HepG2 (cell line): ENCODE results near the gene CD3G. TPM values are rescaled to one million over a fixed set of nuclear protein-coding genes. Genes with fewer than 3 reads are reported as not detected.
"Not testable (repeated sequence)": the region's sequence is repeated elsewhere in the genome, so short reads cannot be mapped to it uniquely, and the experiment has no call there.

ENCODE experiments used
- ATAC-seq: fragments of 200-7000 bp; cut with Tn5 transposase; 3 replicates; pipeline ENCODE4 v1.9.1; 2020; ENCODE audit warnings: mild to moderate bottlenecking, moderate library complexity
- BruUV-seq: library from RNA; stranded (reverse); fragments of 400-500 nt; replicated peaks from 2 replicates; lab custom pipeline; 2021; lab: Mats Ljungman, UMichigan
- CTCF ChIA-PET: fragments of 300-600 bp; formaldehyde crosslinking; extraction: SDS; loops from one replicate; lab custom pipeline; 2021; ENCODE audit warnings: low total read pairs, inconsistent platforms, low intra/inter-chr PET ratio; lab: Yijun Ruan, JAX
- POLR2A ChIA-PET: fragments of 350-600 bp; sonication (Branson Sonifier 250); formaldehyde crosslinking; loops from one replicate; lab custom pipeline; 2020; ENCODE audit warnings: antibody characterized with exemption, inconsistent platforms; lab: Yijun Ruan, JAX
- DNase-seq: peaks from one replicate; pipeline ENCODE4 v3.0.0-alpha.2; 2015; ENCODE audit warnings: low spot score
- FAIRE-seq: peaks from 3 replicates; lab custom pipeline; 2011; peaks lifted over from hg19 to GRCh38; lab: Jason Lieb, UNC
- H2AFZ ChIP-seq: one replicate; pipeline ENCODE4 v1.6.1; 2011; ENCODE audit warnings: low read length, inconsistent platforms
- H3K27ac ChIP-seq: fragments of 300-600 bp; 3 replicates; pipeline ENCODE4 v1.8.0; 2011; ENCODE audit warnings: mixed run types, mild to moderate bottlenecking, mixed read lengths, low read length, inconsistent platforms; ENCODE audit not compliant: insufficient read depth; ENCODE audit errors: extremely low read length
- H3K27me3 ChIP-seq, 2 experiments: fragments of 200-600 bp in 1 of 2; 2 replicates in 1 of 2; 3 replicates in 1 of 2; pipeline versions ENCODE4 v1.6.0 to v1.8.0; 2011; ENCODE audit warnings: low read length in 2 of 2, mild to moderate bottlenecking in 2 of 2, moderate library complexity in 2 of 2, inconsistent platforms in 1 of 2; ENCODE audit not compliant: insufficient read depth in 2 of 2, control insufficient read depth in 1 of 2
- H3K36me3 ChIP-seq, 2 experiments: fragments of 200-600 bp in 1 of 2; replicated peaks in 1 of 2; 2 replicates in 1 of 2; 3 replicates in 1 of 2; pipeline versions ENCODE4 v1.5.1 to v1.8.0; 2011; ENCODE audit warnings: low read length in 2 of 2, inconsistent platforms in 1 of 2; ENCODE audit not compliant: insufficient read depth in 2 of 2, control insufficient read depth in 1 of 2
- H3K4me1 ChIP-seq: 2 replicates; pipeline ENCODE4 v1.5.1; 2012; ENCODE audit warnings: low read length, inconsistent platforms; ENCODE audit not compliant: insufficient read depth
- H3K4me2 ChIP-seq: 2 replicates; pipeline ENCODE4 v1.6.0; 2011; ENCODE audit warnings: low read depth, low read length, inconsistent platforms
- H3K4me3 ChIP-seq, 3 experiments: fragments of 200-600 bp in 1 of 3; sonication (generic), shearing (Covaris generic) in 1 of 3; replicated peaks in 1 of 3; 2 replicates each; pipeline ENCODE4 v1.5.1; 2011 to 2016; ENCODE audit warnings: low read length in 3 of 3, inconsistent platforms in 2 of 3, low read depth in 2 of 3, mild to moderate bottlenecking in 2 of 3, control low read depth in 1 of 3, mixed read lengths in 1 of 3; ENCODE audit not compliant: insufficient read depth in 1 of 3
- H3K79me2 ChIP-seq: one replicate; pipeline ENCODE4 v1.6.1; 2011; ENCODE audit warnings: low read length, inconsistent platforms; ENCODE audit not compliant: insufficient read depth
- H3K9ac ChIP-seq: 2 replicates; pipeline ENCODE4 v1.6.0; 2011; ENCODE audit warnings: mild to moderate bottlenecking, low read depth, low read length, inconsistent platforms; ENCODE audit not compliant: insufficient read depth
- H3K9me3 ChIP-seq: 2 replicates; pipeline ENCODE4 v1.5.1; 2012; ENCODE audit warnings: mild to moderate bottlenecking, low read length
- H4K20me1 ChIP-seq: 2 replicates; pipeline ENCODE4 v1.6.0; 2011; ENCODE audit warnings: inconsistent platforms, mild to moderate bottlenecking, low read length, moderate library complexity; ENCODE audit not compliant: insufficient read depth
- WGBS: methylation state at CpG from one replicate; pipeline ENCODE4 v1.1.6; 2017; ENCODE audit warnings: low lambda C conversion rate; 5-methylcytosine and 5-hydroxymethylcytosine counted together
- in situ Hi-C: cut with HindIII; loops from 2 replicates; pipeline ENCODE4 v1.10.0; 2017; ENCODE audit warnings: low pct_unique_long_range_greater_than_20kb; ENCODE audit not compliant: extremely low pct_ligation_motif_present
- intact Hi-C: fragments of 100-400 bp; cut with micrococcal nuclease; formaldehyde crosslinking; loops from one replicate; pipeline ENCODE4 v1.10.0; 2022; ENCODE audit not compliant: unreplicated experiment
- polyA plus RNA-seq, 8 experiments: library from polyadenylated mRNA; depleted of rRNA in 3 of 8; stranded (reverse) in 7 of 8; unstranded in 1 of 8; fragments of >200 nt; fragmentation: Illumina TruSeq in 4 of 8; extraction: Trizol in 4 of 8; gene quantifications; 2 replicates each; pipeline versions ENCODE4 v1.2.1 to v1.2.3, GENCODE V29; 2011 to 2016; ENCODE audit warnings: low read depth in 4 of 8, missing spikeins in 1 of 8, mixed read lengths in 1 of 8; ENCODE audit not compliant: insufficient read depth in 1 of 8
- small RNA-seq, 3 experiments: library from RNA; depleted of rRNA; stranded (forward); fragments of <200 nt; gene quantifications; one replicate each; pipeline ENCODE3, GENCODE V24; 2012; ENCODE audit warnings: low read depth in 2 of 3, low replicate concordance in 1 of 3; ENCODE audit not compliant: insufficient read length in 3 of 3, insufficient read depth in 2 of 3
- total RNA-seq, 5 experiments: library from RNA; depleted of rRNA; stranded (reverse); fragments of >200 nt; fragmentation: Illumina TruSeq; extraction: Trizol; gene quantifications; 2 replicates each; pipeline ENCODE4 v1.2.3, GENCODE V29; 2016; ENCODE audit warnings: low read depth in 1 of 5
- TF ChIP-seq, protein P1 (sequence below): sonication (generic); formaldehyde crosslinking; IDR thresholded peaks from 2 replicates; pipeline ENCODE4 v1.5.0; 2020; ENCODE audit warnings: mild to moderate bottlenecking, missing genetic modification reagents

Gene CD3G
- total and polyA plus RNA-seq, 2 of the 13 experiments (the other 11 are each of a cell fraction or from before 2014, with no cell fraction given): not detected

DNA sequence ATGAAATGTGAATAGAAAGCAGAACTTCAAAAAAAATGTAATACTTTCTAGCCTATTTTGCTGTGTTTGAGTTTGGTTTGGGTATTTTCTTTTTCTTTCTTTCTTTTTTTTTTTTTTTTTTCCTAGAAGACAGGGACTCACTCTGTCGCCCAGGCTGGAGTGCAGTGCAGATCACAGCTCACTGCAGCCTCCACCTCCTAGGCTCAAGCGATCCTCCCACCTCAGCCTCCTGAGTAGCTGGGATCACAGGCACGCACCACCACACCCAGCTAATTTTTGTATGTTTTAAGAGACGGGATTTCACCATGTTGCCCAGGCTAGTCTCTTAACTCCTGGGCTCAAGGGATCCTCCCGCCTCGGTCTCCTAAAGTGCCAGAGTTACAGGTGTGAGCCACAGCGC lies 58.5 kb downstream of the CD3G start:
- in situ Hi-C loops, H2AFZ ChIP-seq, FAIRE-seq, intact Hi-C loops, CTCF ChIA-PET, H3K9me3 ChIP-seq, ATAC-seq, DNase-seq, H3K27me3 ChIP-seq, BruUV-seq: not testable (repeated sequence)
- peak overlapping the region; percentile 91 to 97 (median 95) for H3K4me3 ChIP-seq
- peak overlapping the region; percentile 91 for H3K9ac ChIP-seq
- peaks cover 3 to 29% of the 10 kb centered on the region in 2 experiments; a peak in 3 of 5 replicates for H3K36me3 ChIP-seq
- H3K4me2 ChIP-seq: peak overlapping the region; percentile 85
- H3K27ac ChIP-seq: peak overlapping the region; percentile 90
- peaks cover 40% of the 10 kb centered on the region for H3K4me1 ChIP-seq
- peaks cover 49% of the 10 kb centered on the region for H3K79me2 ChIP-seq
- TF ChIP-seq, protein P1, sequence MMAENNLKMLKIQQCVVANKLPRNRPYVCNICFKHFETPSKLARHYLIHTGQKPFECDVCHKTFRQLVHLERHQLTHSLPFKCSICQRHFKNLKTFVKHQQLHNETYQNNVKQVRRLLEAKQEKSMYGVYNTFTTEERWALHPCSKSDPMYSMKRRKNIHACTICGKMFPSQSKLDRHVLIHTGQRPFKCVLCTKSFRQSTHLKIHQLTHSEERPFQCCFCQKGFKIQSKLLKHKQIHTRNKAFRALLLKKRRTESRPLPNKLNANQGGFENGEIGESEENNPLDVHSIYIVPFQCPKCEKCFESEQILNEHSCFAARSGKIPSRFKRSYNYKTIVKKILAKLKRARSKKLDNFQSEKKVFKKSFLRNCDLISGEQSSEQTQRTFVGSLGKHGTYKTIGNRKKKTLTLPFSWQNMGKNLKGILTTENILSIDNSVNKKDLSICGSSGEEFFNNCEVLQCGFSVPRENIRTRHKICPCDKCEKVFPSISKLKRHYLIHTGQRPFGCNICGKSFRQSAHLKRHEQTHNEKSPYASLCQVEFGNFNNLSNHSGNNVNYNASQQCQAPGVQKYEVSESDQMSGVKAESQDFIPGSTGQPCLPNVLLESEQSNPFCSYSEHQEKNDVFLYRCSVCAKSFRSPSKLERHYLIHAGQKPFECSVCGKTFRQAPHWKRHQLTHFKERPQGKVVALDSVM (CRISPR knock-in tag): peak; percentile 93
- peaks cover 16% of the 10 kb centered on the region for H4K20me1 ChIP-seq
- 47% methylated on average over 5 of the region's 7 CpGs for WGBS
- POLR2A ChIA-PET: interaction anchor here (0.7 to 1.9 kb wide), 7 partner anchors 8 to 218 kb away, joined by 3 to 20 read pairs (median 4); partner anchors contain the start of gene KMT2A

Small RNAs within 50 kb of the gene (small RNA-seq; reads per million reads assigned to genes)
- gene AP001582.1: 0 reads per million in 3 experiments

Other genes with a start within 250 kb of the CD3G start
- gene SCN4B, start 191.5 kb upstream of the CD3G start, total RNA-seq (2016; rRNA removed; fragmentation: Illumina TruSeq; extraction: Trizol): 0.04 TPM in 1 of 2 replicates, not detected in the other
- gene SCN4B, start 191.5 kb upstream of the CD3G start, polyA plus RNA-seq (2011; rRNA removed): 0.29 and 0.38 TPM in 2 replicates
- gene SCN2B, start 167.7 kb upstream of the CD3G start, total RNA-seq (2016; rRNA removed; fragmentation: Illumina TruSeq; extraction: Trizol): 0.02 TPM in 1 of 2 replicates, not detected in the other
- 0.01 TPM in 2 replicates for gene SCN2B, start 167.7 kb upstream of the CD3G start, polyA plus RNA-seq (2011; rRNA removed)
- 3.3 and 3.8 TPM in 2 replicates for gene JAML, start 119.3 kb upstream of the CD3G start, total RNA-seq (2016; rRNA removed; fragmentation: Illumina TruSeq; extraction: Trizol)
- gene JAML, start 119.3 kb upstream of the CD3G start, polyA plus RNA-seq (2011; rRNA removed): 2.0 and 2.8 TPM in 2 replicates
- 6.6 and 9.3 TPM in 2 replicates for gene MPZL3, start 92.0 kb upstream of the CD3G start, total RNA-seq (2016; rRNA removed; fragmentation: Illumina TruSeq; extraction: Trizol)
- gene MPZL3, start 92.0 kb upstream of the CD3G start, polyA plus RNA-seq (2011; rRNA removed): 4.5 and 5.3 TPM in 2 replicates
- gene MPZL2, start 80.0 kb upstream of the CD3G start, total RNA-seq (2016; rRNA removed; fragmentation: Illumina TruSeq; extraction: Trizol): 16.6 and 27.9 TPM in 2 replicates
- gene MPZL2, start 80.0 kb upstream of the CD3G start, polyA plus RNA-seq (2011; rRNA removed): 41.0 and 53.7 TPM in 2 replicates
- gene CD3E, start 39.6 kb upstream of the CD3G start, total RNA-seq (2016; rRNA removed; fragmentation: Illumina TruSeq; extraction: Trizol): not detected in 2 replicates
- not detected in 2 replicates for gene CD3E, start 39.6 kb upstream of the CD3G start, polyA plus RNA-seq (2011; rRNA removed)
- gene CD3D, start 1.6 kb upstream of the CD3G start, total RNA-seq (2016; rRNA removed; fragmentation: Illumina TruSeq; extraction: Trizol): 0.25 and 0.66 TPM in 2 replicates
- 6.6 and 7.2 TPM in 2 replicates for gene CD3D, start 1.6 kb upstream of the CD3G start, polyA plus RNA-seq (2011; rRNA removed)
- gene UBE4A, start 15.3 kb downstream of the CD3G start, total RNA-seq (2016; rRNA removed; fragmentation: Illumina TruSeq; extraction: Trizol): 24.8 and 32.7 TPM in 2 replicates
- gene UBE4A, start 15.3 kb downstream of the CD3G start, polyA plus RNA-seq (2011; rRNA removed): 14.7 and 15.1 TPM in 2 replicates
- 320 and 408 TPM in 2 replicates for gene ATP5MG, start 57.3 kb downstream of the CD3G start, total RNA-seq (2016; rRNA removed; fragmentation: Illumina TruSeq; extraction: Trizol)
- 209 and 260 TPM in 2 replicates for gene ATP5MG, start 57.3 kb downstream of the CD3G start, polyA plus RNA-seq (2011; rRNA removed)
- gene KMT2A, start 92.1 kb downstream of the CD3G start, total RNA-seq (2016; rRNA removed; fragmentation: Illumina TruSeq; extraction: Trizol): 20.0 and 26.2 TPM in 2 replicates
- 12.4 and 12.7 TPM in 2 replicates for gene KMT2A, start 92.1 kb downstream of the CD3G start, polyA plus RNA-seq (2011; rRNA removed)
- 0.40 TPM in 1 of 2 replicates, not detected in the other for gene TTC36, start 183.1 kb downstream of the CD3G start, total RNA-seq (2016; rRNA removed; fragmentation: Illumina TruSeq; extraction: Trizol)
- 0.13 TPM in 1 of 2 replicates, not detected in the other for gene TTC36, start 183.1 kb downstream of the CD3G start, polyA plus RNA-seq (2011; rRNA removed)
- gene TMEM25, start 186.8 kb downstream of the CD3G start, total RNA-seq (2016; rRNA removed; fragmentation: Illumina TruSeq; extraction: Trizol): 4.5 and 7.5 TPM in 2 replicates
- gene TMEM25, start 186.8 kb downstream of the CD3G start, polyA plus RNA-seq (2011; rRNA removed): 17.2 and 23.4 TPM in 2 replicates
- gene IFT46, start 221.6 kb downstream of the CD3G start, total RNA-seq (2016; rRNA removed; fragmentation: Illumina TruSeq; extraction: Trizol): 15.4 and 23.9 TPM in 2 replicates
- gene IFT46, start 221.6 kb downstream of the CD3G start, polyA plus RNA-seq (2011; rRNA removed): 9.3 and 9.8 TPM in 2 replicates
- 148 and 215 TPM in 2 replicates for gene ARCN1, start 228.1 kb downstream of the CD3G start, total RNA-seq (2016; rRNA removed; fragmentation: Illumina TruSeq; extraction: Trizol)
- 143 and 200 TPM in 2 replicates for gene ARCN1, start 228.1 kb downstream of the CD3G start, polyA plus RNA-seq (2011; rRNA removed)